Islet of Langerhans (tissue), 1 donor: ENCODE data around the gene HSPA5.
"Not testable (repeated sequence)": the region's sequence is repeated elsewhere in the genome, so short reads cannot be mapped to it uniquely, and the experiment has no call there.

Experiments
- FAIRE-seq: peaks from one replicate; lab custom pipeline; 2011; peaks lifted over from hg19 to GRCh38; lab: Jason Lieb, UNC

Gene HSPA5

DNA sequence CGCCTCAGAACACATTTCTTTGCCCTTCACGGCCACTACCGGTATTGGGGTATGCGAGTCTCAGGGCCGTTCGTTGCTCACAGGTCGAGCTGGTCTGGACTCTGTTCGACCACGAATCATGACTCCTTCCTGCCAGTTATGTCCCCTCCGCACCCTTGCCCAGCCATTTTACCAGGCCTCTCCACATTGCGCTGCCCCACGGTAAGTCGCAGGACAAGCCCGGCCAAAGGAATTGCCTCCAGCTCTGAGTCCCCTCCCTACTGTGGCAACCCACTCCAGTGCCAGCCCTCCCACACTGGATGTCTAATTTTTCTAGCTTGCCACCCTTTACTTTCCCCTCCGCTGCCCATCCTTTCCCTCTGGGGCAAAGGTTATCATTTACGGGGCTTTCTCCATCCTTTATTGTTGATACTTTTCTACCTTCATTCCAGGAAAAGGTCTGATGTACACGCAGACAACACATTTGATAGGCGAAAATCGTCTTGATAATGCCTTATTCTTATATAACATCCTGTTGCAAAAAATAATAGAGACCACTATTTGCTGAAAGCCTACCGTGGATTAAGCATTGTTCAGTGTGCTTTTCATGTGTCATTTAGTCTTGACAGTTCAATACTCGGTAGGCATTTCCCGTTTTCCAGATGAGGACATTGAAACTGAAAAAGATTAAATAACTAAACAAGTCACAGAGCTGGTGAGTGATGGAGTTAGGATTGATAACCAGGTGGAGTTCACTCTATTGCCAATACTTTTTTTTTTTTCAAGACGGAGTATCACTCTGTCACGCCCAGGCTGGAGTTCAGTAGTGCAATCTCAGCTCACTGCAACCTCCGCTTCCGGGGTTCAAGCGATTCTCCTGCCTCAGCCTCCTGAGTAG lies 958 bp upstream of the HSPA5 start:
- no peak for FAIRE-seq

DNA sequence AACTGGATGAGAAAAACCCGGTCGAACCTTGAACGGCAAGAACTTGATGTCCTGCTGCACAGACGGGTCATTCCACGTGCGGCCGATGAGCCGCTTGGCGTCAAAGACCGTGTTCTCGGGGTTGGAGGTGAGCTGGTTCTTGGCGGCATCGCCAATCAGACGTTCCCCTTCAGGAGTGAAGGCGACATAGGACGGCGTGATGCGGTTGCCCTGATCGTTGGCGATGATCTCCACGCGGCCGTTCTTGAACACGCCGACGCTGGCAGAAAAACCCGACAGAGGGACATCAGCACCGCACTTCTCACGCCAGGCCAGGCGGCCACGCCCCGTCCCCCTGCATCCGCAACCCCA lies 519 bp downstream of the HSPA5 start:
- FAIRE-seq: no peak

DNA sequence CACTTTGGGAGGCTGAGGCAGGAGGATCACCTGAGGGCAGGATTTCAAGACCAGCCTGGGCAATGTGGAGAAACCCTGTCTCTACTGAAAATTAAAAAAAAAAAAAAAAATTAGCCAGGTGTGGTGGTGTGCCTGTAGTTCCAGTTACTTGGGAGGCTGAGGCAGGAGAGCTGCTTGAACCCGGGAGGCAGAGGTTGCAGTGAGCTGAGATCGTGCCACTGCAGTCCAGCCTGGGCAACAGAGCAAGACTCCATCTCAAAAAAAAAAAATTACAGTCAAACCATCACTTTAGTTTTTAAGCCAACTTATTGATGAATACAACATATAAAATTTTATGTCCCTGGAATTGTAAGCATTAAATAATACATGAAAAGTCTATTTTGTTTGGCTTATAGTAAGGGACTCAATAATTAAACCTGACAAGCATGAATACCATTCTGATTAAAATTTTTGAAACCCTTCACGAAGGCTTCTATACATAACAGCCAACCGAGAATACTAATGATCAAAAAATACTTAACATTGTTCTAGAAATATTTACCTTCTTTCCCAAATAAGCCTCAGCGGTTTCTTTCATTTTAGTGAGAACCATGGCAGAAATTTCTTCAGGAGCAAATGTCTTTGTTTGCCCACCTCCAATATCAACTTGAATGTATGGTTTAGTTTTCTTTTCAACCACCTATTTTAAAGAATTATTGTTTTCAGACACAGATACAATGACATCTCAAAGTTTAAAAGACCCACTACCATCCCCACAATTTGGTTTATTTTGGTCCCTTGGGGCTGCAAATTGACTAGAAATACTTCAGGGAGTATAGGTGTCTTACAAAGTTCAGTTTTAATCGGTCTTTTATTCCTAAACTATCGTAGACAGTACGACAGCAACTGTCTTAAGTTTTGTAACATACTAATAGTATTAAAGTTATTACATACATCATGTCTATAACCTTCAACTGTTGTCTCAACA lies 1.2 kb downstream of the HSPA5 start:
- FAIRE-seq: no peak

- FAIRE-seq: no peak
Observed at GRCh38 chr9:125238915-125239446, 2.2 kb downstream of the HSPA5 start.

- no peak for FAIRE-seq
Observed at GRCh38 chr9:125238127-125238914, 2.8 kb downstream of the HSPA5 start.

DNA sequence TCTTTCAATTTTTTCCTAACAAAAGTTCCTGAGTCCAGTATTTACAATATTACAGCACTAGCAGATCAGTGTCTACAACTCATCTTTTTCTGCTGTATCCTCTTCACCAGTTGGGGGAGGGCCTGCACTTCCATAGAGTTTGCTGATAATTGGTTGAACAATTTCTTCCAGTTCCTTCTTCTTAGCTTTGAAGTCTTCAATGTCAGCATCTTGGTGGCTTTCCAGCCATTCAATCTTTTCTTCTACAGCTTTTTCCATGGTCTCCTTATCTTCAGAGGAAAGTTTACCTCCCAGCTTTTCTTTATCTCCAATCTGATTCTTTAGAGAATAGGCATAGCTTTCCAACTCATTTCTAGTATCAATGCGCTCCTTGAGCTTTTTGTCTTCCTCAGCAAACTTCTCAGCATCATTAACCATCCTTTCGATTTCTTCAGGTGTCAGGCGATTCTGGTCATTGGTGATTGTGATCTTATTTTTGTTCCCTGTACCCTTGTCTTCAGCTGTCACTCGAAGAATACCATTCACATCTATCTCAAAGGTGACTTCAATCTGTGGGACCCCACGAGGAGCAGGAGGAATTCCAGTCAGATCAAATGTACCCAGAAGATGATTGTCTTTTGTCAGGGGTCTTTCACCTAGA lies 4.5 kb downstream of the HSPA5 start:
- FAIRE-seq: not testable (repeated sequence)

DNA sequence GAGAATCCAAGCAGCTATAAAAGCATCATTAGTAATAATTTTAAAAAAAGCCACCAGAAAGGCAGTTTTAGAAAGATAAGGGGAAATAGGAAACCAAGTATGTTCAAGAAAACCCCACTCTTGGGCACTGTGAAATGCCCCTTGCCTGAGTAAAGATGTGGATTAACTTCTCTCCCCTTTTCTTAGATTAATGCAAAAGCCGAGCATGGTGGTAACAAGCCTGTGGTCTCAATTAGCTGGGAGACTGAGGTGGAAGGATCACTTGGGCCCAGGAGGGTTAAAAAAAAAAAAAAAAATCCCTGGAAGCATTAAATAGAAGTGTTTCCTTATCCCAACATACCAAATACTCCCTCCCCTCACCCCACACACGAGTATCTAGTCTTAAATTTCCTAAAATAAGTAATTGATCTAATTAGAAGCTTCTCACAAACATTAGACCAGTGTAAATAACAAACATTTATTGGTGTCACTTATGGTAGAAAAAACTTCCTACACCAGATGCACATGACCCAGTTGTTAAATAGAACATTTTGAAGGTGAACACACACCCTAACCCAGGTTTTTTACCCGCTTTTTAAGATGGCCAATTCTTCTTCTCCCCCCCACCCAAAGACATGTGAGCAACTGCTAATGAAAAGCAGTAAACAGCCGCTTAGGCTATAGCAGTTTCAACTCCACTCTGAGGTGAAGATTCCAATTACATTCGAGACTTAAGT lies 5.2 kb downstream of the HSPA5 start:
- FAIRE-seq: no peak

DNA sequence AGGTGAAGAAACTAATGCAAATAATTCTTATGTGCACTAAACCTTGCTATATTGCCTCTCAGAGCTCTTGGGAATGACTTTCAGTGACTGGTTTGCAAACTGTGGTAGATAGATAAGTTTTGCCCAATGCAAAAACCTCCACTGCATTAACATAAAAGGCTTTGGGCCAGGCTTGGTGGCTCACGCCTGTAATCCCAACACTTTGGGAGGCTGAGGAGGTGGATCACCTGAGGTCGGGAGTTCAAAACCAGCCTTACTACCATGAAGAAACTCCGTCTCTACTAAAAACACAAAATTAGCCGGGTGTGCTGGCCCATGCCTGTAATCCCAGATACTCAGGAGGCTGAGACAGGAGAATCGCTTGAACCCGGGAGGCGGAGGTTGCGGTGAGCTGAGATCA lies 7.0 kb downstream of the HSPA5 start:
- FAIRE-seq: not testable (repeated sequence)

GRCh38 chr9:125233678-125234077 lies 7.5 kb downstream of the HSPA5 start:
- no peak for FAIRE-seq

GRCh38 chr9:125227761-125228160 lies 13.4 kb downstream of the HSPA5 start:
- no peak for FAIRE-seq

- FAIRE-seq: not testable (repeated sequence)
Observed at GRCh38 chr9:125224858-125225257, 16.3 kb downstream of the HSPA5 start.

DNA sequence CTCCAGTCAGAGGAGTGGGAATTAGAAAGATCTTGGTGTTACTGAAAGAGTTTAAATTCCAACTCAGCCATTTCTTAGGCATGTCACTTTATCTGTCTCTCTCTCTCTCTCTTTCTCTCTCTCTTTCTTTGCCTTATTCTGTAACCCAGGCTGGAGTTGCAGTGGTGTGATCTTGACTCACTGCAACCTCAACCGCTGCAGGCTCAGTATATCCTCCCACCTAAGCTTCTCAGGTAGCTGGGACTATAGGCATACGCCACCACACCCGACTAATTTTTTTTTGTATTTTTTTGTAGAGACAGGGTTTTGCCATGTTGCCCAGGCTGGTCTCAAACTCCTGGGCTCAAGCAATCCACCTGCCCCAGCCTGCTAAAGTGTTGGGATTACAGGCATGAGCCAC lies 22.5 kb downstream of the HSPA5 start:
- no peak for FAIRE-seq

DNA sequence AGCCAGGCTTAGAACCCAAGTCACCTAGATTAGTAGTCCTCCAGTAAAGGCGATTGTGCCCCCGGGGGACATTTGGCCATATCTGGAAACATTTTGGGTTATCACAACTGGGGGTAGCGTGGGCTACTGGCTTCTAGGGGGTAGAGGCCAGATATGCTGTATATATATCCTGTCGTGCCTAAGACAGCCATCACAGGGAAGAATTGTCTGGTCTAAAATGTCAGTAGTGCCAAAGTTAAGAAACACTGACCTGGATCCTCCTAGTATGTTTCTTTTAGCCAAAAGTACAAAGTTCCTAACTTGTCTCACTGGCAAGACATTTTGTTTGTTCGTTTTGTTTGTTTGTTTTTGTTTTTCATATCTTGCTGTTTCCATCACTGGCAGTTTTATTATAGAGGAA lies 27.0 kb downstream of the HSPA5 start:
- no peak for FAIRE-seq

DNA sequence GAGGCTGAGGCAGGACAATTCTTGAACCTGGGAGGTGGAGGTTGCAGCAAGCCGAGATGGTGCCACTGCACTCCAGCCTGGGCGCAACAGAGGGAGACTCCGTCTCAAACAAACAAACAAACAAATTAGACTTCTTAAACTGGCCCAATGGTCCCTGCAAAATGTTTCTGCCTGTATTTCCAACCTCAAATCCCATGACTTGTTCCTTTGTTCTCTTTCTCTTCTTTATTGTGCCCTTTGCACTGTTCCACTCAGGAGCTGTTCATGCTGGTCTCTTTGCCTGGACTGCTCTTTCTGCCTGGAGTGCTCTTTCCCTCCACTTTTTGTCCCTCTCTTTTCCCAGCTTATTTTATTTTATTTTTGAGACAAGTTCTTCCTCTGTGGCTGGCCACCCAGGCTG lies 36.7 kb downstream of the HSPA5 start:
- FAIRE-seq: no peak

DNA sequence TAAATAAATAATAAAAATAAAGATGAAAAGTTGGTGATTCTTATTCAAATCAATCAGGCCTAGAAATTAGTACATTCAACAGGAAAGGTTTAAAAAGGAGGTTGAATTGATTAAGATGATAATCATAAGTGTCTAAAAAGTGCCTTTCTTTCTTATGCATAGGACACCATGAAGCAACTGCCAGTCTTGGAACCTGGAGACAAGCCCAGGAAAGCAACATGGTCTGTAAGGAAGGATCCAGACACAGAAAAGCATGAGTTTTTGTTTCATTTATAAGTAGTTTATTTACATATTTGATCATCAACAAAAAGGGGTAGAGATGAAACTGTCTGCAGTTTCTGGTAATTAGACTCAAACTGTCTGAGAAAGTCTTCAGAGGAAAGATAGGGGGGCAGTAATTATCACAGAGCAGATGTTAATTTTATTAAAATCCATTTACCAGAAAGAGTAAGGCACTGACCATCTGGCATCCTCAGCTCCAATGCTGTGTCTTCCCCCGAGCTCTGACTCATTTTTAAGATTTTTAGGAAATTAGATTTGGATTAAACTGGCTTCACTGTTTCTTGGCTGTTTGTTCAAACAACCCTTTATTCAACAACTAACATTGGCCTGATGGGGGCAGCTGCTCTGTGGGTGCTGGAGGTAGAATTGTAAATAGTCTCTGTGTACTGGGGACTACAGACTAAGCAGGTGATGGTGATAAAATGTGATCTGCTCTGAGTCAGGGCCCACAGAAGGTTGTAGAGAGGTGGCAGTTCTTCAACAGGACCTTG lies 38.1 kb downstream of the HSPA5 start:
- FAIRE-seq: no peak

- FAIRE-seq: no peak
Observed at GRCh38 chr9:125200216-125201047, 40.7 kb downstream of the HSPA5 start, which contains the start of gene RABEPK. TSS of gene RABEPK (plus strand) at chr9:125200542. CDS start at chr9:125203014, 2,472 bp downstream.

DNA sequence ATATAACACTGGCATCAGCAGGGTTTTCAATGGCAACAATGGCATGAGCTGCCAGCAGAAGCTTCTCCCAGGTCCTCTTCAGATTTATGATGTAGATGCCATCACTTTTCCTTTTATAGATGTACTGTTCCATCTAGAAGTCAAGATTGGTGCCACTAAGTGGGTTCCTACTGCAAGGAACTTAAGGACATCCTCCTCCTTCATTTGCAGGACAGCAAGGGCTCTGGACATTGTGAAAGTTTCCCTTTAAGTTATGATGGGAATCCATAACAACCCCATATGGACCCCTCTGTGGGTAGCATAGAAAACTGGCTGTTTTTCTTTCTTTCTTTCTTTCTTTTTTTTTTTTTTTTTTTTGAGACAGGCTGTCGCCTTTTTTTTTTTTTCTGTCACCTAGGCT lies 45.6 kb downstream of the HSPA5 start:
- not testable (repeated sequence) for FAIRE-seq

GRCh38 chr9:125194466-125194865 lies 46.7 kb downstream of the HSPA5 start:
- not testable (repeated sequence) for FAIRE-seq

DNA sequence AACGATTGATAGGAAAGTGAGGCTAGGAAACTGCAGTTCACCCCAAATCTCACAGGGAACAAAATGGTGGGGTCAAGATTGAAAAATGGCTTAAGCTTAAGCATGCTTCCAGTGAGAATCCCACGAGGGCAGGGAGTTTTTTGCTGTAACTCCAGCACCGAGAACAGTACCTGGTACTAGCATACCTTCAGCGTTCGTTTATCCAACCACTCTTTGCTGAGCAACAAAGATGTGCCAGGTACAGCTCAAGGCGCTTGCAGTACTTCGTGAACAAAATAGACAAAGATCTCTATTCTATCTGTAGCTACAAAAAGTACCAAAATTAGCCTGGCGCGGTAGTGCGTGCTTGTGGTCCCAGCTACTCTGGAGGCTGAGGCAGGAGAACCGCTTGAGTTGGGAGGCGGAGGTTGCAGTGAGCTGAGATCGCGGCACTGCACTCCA lies 50.8 kb downstream of the HSPA5 start:
- no peak for FAIRE-seq
